SK-N-MC (cell line): ENCODE data around the gene SNX8.
"Not testable (repeated sequence)": the region's sequence is repeated elsewhere in the genome, so short reads cannot be mapped to it uniquely, and the experiment has no call there.

Experiments
- DNase-seq: peaks from one replicate; pipeline ENCODE4 v3.0.0-alpha.2; 2011; ENCODE audit warnings: low read depth, low spot score
- H3K27ac ChIP-seq: fragments of 200-600 bp; sonication (generic); 2 replicates; pipeline ENCODE4 v1.5.1; 2016; ENCODE audit warnings: mixed run types
- H3K36me3 ChIP-seq: fragments of 200-600 bp; sonication (generic); 2 replicates; pipeline ENCODE4 v1.6.1; 2017; ENCODE audit warnings: antibody characterized with exemption, low read length, mixed read lengths; ENCODE audit not compliant: insufficient read depth
- H3K4me3 ChIP-seq: fragments of 200-600 bp; sonication (generic); 2 replicates; pipeline ENCODE4 v1.5.1; 2016
- H3K9ac ChIP-seq: fragments of 200-600 bp; sonication (generic); 2 replicates; pipeline ENCODE4 v1.8.0; 2017; ENCODE audit warnings: mixed run types, mixed read lengths; ENCODE audit not compliant: insufficient read length
- H3K9me3 ChIP-seq: fragments of 200-600 bp; sonication (generic); 2 replicates; pipeline ENCODE4 v1.6.1; 2017; ENCODE audit warnings: low read depth, mild to moderate bottlenecking, antibody characterized with exemption, low read length, moderate library complexity, mixed read lengths
- EZH2 ChIP-seq: fragments of 200-600 bp; sonication (generic); IDR thresholded peaks from one replicate; pipeline ENCODE4 v1.6.1; 2017; ENCODE audit warnings: antibody characterized with exemption
- FOXP2 ChIP-seq: optimal IDR thresholded peaks from 2 replicates; pipeline ENCODE3; 2011; ENCODE audit warnings: mild to moderate bottlenecking, moderate library complexity; ENCODE audit not compliant: insufficient read depth; ENCODE audit errors: extremely low read length, control extremely low read depth
- POLR2AphosphoS5 ChIP-seq: IDR thresholded peaks from 2 replicates; pipeline ENCODE4 v1.6.1; 2012; ENCODE audit warnings: mild to moderate bottlenecking, low read depth, low read length, borderline replicate concordance

SNX8 gene

DNA sequence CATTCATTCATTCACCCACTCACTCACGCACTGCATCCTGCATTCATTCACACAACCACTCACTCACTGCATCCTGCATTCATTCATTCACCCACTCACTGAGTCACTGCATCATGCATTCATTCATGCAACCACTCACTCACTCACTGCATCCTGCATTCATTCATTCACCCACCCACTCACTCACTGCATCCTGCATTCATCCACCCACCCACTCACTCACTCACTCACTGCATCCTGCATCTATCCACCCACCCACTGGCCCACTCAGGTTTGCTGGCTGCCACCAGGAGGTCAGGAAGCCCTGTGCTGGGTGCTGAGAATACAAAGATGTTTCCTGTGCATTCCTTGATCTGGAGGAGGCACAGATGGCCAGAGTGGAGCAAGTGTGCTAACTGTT, 2.3 kb upstream of the SNX8 start:
- no peak overlapping the region for H3K9ac ChIP-seq
- no peak overlapping the region for H3K4me3 ChIP-seq
- H3K27ac ChIP-seq: no peak overlapping the region
- TF ChIP-seq EZH2: no peak
- no peak for TF ChIP-seq FOXP2
- no peak for TF ChIP-seq POLR2AphosphoS5
- H3K36me3 ChIP-seq: no peaks in the 10 kb centered on the region
- H3K9me3 ChIP-seq: no peaks in the 10 kb centered on the region
- DNase-seq: no peak

DNA sequence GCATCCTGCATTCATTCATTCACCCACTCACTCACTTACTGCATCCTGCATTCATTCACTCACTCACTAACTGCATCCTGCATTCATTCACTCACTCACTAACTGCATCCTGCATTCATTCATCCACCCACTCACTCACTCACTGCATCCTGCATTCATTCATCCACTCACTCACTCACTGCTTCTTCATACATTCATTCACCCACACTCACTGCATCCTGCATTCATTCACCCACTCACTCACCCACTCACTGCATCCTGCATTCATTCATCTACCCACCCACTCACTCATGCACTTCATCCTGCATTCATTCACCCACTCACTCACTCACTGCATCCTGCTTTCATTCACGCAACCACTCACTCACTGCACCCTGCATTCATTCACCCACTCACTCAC, 1.5 kb upstream of the SNX8 start:
- Histone ChIP-seq H3K27ac (no peak overlapping the region), H3K9me3 (no peaks in the 10 kb centered on the region), H3K4me3 (no peak overlapping the region), H3K9ac (no peak overlapping the region), H3K36me3 (no peaks in the 10 kb centered on the region)
- TF ChIP-seq FOXP2: no peak
- no peak for TF ChIP-seq POLR2AphosphoS5
- no peak for TF ChIP-seq EZH2
- DNase-seq: no peak

DNA sequence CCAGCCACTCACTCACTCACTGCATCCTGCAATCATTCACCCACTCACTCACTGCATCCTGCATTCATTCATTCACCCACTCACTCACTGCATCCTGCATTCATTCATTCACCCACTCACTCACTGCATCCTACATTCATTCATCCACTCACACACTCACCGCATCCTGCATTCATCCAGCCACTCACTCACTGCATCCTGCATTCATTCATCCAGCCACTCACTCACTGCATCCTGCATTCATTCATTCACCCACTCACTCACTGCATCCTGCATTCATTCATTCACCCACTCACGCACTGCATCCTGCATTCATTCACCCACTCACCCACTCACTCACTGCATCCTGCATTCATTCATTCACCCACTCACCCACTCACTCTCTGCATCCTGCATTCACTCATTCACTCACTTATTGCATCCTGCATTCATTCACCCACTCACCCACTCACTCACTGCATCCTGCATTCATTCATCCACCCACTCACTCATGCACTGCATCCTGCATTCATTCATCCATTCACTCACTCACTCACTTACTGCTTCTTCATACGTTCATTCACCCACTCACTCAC, 802 bp upstream of the SNX8 start:
- not testable (repeated sequence) for H3K27ac ChIP-seq, H3K9me3 ChIP-seq, DNase-seq, H3K36me3 ChIP-seq, H3K9ac ChIP-seq
- H3K4me3 ChIP-seq: peak overlapping the region; percentile 91

DNA sequence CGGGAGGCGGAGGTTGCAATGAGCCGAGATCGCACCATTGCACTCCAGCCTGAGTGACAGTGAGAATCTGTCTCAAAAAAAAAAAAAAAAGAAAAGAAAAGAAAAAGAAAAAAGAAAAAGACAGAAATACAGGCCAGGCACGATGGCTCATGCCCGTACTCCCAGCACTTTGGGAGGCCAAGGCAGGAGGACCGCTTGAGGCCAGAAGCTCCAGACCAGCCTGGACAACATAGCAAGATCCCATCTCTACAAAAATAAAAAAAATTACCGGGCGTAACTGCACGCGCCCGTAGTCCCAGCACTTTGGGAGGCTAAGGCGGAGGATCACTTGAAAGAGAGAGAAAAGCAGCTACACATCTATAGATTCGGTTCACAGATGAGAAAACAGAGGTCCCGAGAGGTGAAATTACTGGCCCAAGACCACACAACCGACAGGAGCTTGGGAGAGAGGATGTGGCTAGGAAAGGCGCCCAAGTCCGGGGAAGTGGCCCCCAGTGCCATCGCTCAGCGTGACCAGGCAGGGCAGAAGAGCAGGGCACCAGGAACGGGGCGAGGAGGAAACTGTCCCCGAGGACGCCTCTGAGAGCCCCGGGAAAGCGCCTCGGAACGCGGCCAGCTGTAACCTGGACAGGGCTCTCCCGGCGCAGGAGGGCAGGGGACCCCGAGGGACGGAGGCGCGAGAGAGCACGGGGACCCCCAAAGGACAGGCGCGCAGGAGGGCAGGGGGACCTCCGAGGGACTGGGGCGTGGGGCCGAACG, 612 bp downstream of the SNX8 start:
- TF ChIP-seq POLR2AphosphoS5 (no peak), FOXP2 (no peak), EZH2 (no peak)
- peak overlapping the region; percentile 91 for H3K4me3 ChIP-seq
- H3K9me3 ChIP-seq: no peaks in the 10 kb centered on the region
- no peaks in the 10 kb centered on the region; the same call in 1 of the 2 replicates for H3K36me3 ChIP-seq
- no peak for DNase-seq
- H3K9ac ChIP-seq: peak overlapping the region; percentile 89
- H3K27ac ChIP-seq: no peak overlapping the region

DNA sequence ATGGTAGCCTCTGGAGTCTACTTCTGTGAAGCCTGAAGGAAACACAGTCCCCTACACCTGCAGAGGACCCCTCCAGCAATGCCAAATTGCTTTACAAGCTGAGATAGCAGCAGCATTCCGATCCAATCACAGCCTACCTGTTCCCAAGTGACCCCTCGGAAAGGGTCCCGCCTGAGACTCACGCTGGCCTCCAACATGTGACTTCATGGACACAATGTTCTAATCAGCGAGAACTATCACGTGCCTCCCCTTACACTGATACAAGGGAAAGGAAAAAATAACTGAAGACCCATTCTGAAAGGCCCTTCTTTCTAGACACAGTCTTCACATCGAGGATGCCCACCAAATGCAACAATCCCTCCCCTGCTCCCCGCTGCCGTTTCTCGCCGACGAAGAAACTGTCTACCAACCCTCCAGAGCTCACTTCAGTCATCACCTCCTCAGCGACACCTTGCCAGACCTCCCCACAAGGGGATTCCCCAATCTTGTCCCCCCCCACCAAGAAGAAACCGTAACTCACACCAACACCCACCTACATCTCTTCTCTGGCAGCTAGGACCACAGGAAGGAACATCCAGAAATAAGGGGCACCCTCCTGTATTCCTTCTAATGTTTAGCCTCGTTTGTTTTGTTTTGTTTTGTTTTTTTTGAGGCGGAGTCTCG, 1.8 kb downstream of the SNX8 start:
- H3K36me3 ChIP-seq: no peaks in the 10 kb centered on the region; the same call in 1 of the 2 replicates
- H3K9ac ChIP-seq: no peak overlapping the region
- no peak overlapping the region for H3K27ac ChIP-seq
- TF ChIP-seq EZH2 (no peak), FOXP2 (no peak), POLR2AphosphoS5 (no peak)
- no peak overlapping the region for H3K4me3 ChIP-seq
- DNase-seq: no peak
- no peaks in the 10 kb centered on the region for H3K9me3 ChIP-seq

DNA sequence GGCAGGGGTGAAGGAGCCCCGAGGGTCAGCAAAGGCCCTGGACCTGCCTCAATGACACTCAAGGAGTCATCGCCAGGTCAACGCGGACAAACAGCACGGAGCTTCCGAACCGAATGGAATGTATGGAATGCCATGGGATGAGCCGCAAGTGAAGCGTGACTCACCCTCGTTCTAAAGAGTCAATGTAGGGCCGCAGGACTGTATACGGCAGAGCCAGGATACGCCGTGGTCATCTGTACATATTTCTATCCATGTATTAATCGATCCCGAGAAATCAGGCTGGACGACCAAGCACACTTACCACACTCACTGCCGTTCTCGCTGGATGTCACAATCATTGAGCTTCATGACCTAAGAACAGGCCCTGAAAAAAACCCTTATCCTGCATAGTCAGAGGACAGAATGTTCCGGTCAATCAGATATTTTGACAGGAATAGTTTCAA, 4.3 kb downstream of the SNX8 start:
- no peak for DNase-seq
- Histone ChIP-seq H3K4me3 (no peak overlapping the region), H3K36me3 (no peaks in the 10 kb centered on the region; the same call in 1 of the 2 replicates), H3K9ac (no peak overlapping the region), H3K9me3 (no peaks in the 10 kb centered on the region), H3K27ac (no peak overlapping the region)
- TF ChIP-seq POLR2AphosphoS5: no peak
- no peak for TF ChIP-seq FOXP2
- TF ChIP-seq EZH2: no peak

DNA sequence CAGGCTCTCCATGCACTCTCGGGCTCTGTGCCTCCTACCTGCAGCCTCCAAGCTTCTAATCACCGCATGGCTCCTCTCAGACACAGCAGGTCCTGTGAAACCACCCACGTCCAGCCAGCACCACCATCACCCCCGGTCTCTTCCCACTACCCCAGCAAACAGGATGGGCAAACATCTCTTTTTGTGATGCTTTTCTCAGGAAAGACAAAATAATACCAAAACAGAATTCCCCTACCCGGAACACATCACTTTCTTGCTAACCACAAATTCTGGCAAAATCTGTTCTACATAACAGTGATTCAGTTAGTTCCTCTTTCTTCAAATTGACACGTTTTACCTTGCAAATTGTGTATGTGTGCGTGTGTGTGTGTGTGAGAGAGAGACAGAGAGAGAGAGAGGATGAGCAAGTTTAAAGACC, 6.5 kb downstream of the SNX8 start:
- no peak overlapping the region for H3K9ac ChIP-seq
- no peak for DNase-seq
- no peaks in the 10 kb centered on the region for H3K9me3 ChIP-seq
- TF ChIP-seq FOXP2 (no peak), EZH2 (no peak), POLR2AphosphoS5 (no peak)
- H3K27ac ChIP-seq: no peak overlapping the region
- no peaks in the 10 kb centered on the region; the same call in 1 of the 2 replicates for H3K36me3 ChIP-seq
- no peak overlapping the region for H3K4me3 ChIP-seq

DNA sequence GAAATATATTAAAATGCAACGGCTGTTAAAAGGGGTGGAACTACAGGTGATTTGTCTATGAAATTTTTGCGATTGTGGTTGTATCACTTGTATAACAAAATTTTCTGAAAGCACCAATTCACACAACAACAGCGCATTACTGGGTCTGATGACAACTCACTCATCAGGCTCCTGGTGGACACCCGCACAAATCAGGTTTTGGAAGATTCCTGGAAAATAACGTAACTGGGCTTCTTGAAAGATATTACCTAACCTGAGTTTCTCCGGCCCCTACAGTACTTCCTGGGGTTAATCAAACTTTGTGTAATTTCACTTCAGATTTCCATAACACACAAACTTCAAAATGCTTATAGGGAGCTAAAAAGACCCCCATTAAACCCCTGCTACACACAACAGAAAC, 7.6 kb downstream of the SNX8 start:
- no peak for DNase-seq
- TF ChIP-seq EZH2 (no peak), FOXP2 (no peak), POLR2AphosphoS5 (no peak)
- Histone ChIP-seq H3K27ac (no peak overlapping the region), H3K9ac (no peak overlapping the region), H3K36me3 (no peaks in the 10 kb centered on the region; the same call in 1 of the 2 replicates), H3K4me3 (no peak overlapping the region), H3K9me3 (no peaks in the 10 kb centered on the region)

DNA sequence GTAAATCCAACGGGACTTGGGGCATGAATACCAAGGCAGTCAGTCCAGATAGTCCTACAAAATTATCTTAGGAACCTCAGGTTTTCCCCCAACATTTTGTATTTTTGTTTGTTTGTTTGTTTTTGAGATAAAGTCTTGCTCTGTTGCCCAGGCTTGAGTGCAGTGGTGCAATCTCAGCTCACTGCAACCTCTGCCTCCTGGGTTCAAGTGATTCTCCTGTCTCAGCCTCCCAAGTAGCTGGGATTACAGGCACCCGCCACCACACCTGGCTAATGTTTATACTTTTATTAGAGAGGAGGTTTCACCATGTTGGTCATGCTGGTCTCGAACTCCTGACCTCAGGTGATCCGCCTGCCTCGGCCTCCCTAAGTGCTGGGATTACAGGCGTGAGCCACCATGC, 9.0 kb downstream of the SNX8 start:
- DNase-seq, H3K4me3 ChIP-seq, H3K9ac ChIP-seq, H3K27ac ChIP-seq, H3K36me3 ChIP-seq, H3K9me3 ChIP-seq: not testable (repeated sequence)

DNA sequence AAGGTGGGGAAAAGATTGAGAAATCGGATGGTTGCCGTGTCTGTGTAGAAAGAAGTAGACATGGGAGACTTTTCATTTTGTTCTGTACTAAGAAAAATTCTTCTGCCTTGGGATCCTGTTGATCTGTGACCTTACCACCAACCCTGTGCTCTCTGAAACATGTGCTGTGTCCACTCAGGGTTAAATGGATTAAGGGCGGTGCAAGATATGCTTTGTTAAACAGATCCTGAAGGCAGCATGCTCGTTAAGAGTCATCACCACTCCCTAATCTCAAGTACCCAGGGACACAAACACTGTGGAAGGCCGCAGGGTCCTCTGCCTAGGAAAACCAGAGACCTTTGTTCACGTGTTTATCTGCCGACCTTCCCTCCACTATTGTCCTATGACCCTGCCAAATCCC, 10.7 kb downstream of the SNX8 start:
- H3K27ac ChIP-seq, H3K36me3 ChIP-seq, DNase-seq, H3K4me3 ChIP-seq, H3K9ac ChIP-seq, H3K9me3 ChIP-seq: not testable (repeated sequence)

DNA sequence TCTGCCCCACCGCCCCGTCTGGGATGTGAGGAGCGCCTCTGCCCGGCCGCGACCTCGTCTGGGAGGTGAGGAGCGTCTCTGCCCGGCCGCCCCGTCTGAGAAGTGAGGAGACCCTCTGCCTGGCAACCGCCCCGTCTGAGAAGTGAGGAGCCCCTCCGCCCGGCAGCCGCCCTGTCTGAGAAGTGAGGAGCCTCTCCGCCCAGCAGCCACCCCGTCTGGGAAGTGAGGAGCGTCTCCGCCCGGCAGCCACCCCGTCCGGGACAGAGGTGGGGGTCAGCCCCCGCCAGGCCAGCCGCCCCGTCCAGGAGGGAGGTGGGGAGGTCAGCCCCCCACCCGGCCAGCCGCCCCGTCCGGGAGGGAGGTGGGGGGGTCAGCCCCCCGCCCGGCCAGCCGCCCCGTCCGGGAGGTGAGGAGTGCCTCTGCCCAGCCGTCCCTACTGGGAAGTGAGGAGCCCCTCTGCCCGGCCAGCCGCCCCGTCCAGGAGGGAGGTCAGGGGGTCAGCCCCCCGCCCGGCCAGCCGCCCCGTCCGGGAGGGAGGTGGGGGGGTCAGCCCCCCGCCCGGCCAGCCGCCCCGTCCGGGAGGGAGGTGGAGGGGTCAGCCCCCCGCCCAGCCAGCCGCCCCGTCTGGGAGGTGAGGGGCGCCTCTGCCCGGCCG, 11.4 kb downstream of the SNX8 start:
- not testable (repeated sequence) for H3K4me3 ChIP-seq, H3K9me3 ChIP-seq, H3K9ac ChIP-seq, H3K27ac ChIP-seq, DNase-seq, H3K36me3 ChIP-seq
